B cell (primary cell): ENCODE results near the gene CCDC86. TPM values are rescaled to one million over a fixed set of nuclear protein-coding genes. Genes with fewer than 3 reads are reported as not detected.

Source experiments
- ATAC-seq: fragments of 200-7000 bp; cut with Tn5 transposase; one replicate; pipeline ENCODE4 v1.10.0; 2021; ENCODE audit warnings: low read depth, mild to moderate bottlenecking, moderate number of reproducible peaks, moderate library complexity
- CTCF ChIA-PET: fragments of 350-600 bp; sonication (Branson Sonifier 250); formaldehyde crosslinking; loops from one replicate; lab custom pipeline; 2021; ENCODE audit warnings: antibody characterized with exemption, inconsistent platforms; lab: Charles Lee
- POLR2A ChIA-PET: fragments of 350-600 bp; sonication (Branson Sonifier 250); formaldehyde crosslinking; loops from one replicate; lab custom pipeline; 2021; ENCODE audit warnings: antibody characterized with exemption; lab: Charles Lee
- DNase-seq: peaks from one replicate; pipeline ENCODE4 v3.0.0; 2013
- H2AFZ ChIP-seq: 2 replicates; pipeline ENCODE4 v1.6.1; 2012; ENCODE audit warnings: mild to moderate bottlenecking, low read depth, low read length; ENCODE audit not compliant: insufficient read depth, poor library complexity, severe bottlenecking
- H3K27ac ChIP-seq, 2 donors: 1 replicate in 1 of 2; 2 replicates in 1 of 2; pipeline ENCODE4 v1.5.1; 2012 to 2013; ENCODE audit warnings: low read length in 2 of 2, mild to moderate bottlenecking in 2 of 2, moderate library complexity in 1 of 2
- H3K27me3 ChIP-seq, 4 experiments: fragments of 200-600 bp in 1 of 4; sonication (generic) in 1 of 4; replicated peaks in 1 of 4; 1 replicate in 2 of 4; 2 replicates in 2 of 4; pipeline versions ENCODE4 v1.6.1 to v1.7.0; 2013 to 2016; ENCODE audit warnings: low read length in 3 of 4, mild to moderate bottlenecking in 2 of 4, mixed read lengths in 1 of 4, moderate library complexity in 1 of 4; ENCODE audit not compliant: insufficient read depth in 4 of 4, control insufficient read depth in 3 of 4; ENCODE audit errors: control extremely low read depth in 1 of 4
- H3K36me3 ChIP-seq, 2 experiments: replicated peaks in 1 of 2; 1 replicate in 1 of 2; 2 replicates in 1 of 2; pipeline versions ENCODE4 v1.6.1 to v1.7.1; 2013; ENCODE audit warnings: low read length in 1 of 2; ENCODE audit not compliant: insufficient read depth in 2 of 2, control insufficient read depth in 1 of 2; ENCODE audit errors: control extremely low read depth in 1 of 2, extremely low read depth in 1 of 2
- H3K4me1 ChIP-seq, 2 donors: fragments of 200-600 bp in 1 of 2; sonication (generic) in 1 of 2; 1 replicate in 1 of 2; 2 replicates in 1 of 2; pipeline versions ENCODE4 v1.5.1 to v1.6.1; 2013 to 2017; ENCODE audit warnings: low read length in 2 of 2; ENCODE audit not compliant: control insufficient read depth in 2 of 2, insufficient read depth in 2 of 2
- H3K4me2 ChIP-seq: replicated peaks from 2 replicates; pipeline ENCODE3; 2012; ENCODE audit warnings: mild to moderate bottlenecking, low read depth, low read length; ENCODE audit not compliant: poor library complexity, severe bottlenecking
- H3K4me3 ChIP-seq, 5 experiments: fragments of 200-600 bp in 1 of 5; sonication (generic) in 1 of 5; 1 replicate in 3 of 5; 2 replicates in 2 of 5; pipeline versions ENCODE4 v1.5.1 to v1.7.0; 2011 to 2016; ENCODE audit warnings: low read length in 4 of 5, mild to moderate bottlenecking in 4 of 5, low read depth in 2 of 5, control low read depth in 1 of 5, moderate library complexity in 1 of 5; ENCODE audit not compliant: insufficient read depth in 1 of 5; ENCODE audit errors: control extremely low read depth in 1 of 5, extremely low read depth in 1 of 5
- H3K79me2 ChIP-seq: fragments of 200-600 bp; sonication (generic); one replicate; pipeline ENCODE4 v1.6.0; 2016; ENCODE audit warnings: low read length; ENCODE audit not compliant: control insufficient read depth, insufficient read depth
- H3K9ac ChIP-seq: fragments of 200-600 bp; sonication (generic); 2 replicates; pipeline ENCODE4 v1.6.1; 2017; ENCODE audit warnings: mild to moderate bottlenecking, low read length, moderate library complexity
- H3K9me3 ChIP-seq, 3 donors: one replicate each; pipeline versions ENCODE4 v1.6.1 to v1.7.1; 2013; ENCODE audit warnings: low read length in 2 of 3; ENCODE audit not compliant: control insufficient read depth in 2 of 3, insufficient read depth in 1 of 3; ENCODE audit errors: control extremely low read depth in 1 of 3
- H4K20me1 ChIP-seq: 2 replicates; pipeline ENCODE4 v1.6.0; 2012; ENCODE audit warnings: mild to moderate bottlenecking, low read length; ENCODE audit not compliant: insufficient read depth, control insufficient read depth, poor library complexity, severe bottlenecking
- H3K27ac Mint-ChIP-seq: one replicate; pipeline ENCODE4 v1.8.0; 2021; ENCODE audit warnings: mixed read lengths
- H3K27me3 Mint-ChIP-seq: one replicate; pipeline ENCODE4 v1.8.0; 2021; ENCODE audit warnings: mixed read lengths
- H3K4me1 Mint-ChIP-seq: one replicate; pipeline ENCODE4 v1.8.0; 2021; ENCODE audit warnings: mixed read lengths
- H3K4me3 Mint-ChIP-seq: one replicate; pipeline ENCODE4 v1.8.0; 2021; ENCODE audit warnings: mixed read lengths
- H3K9me3 Mint-ChIP-seq: one replicate; pipeline ENCODE4 v1.8.0; 2022; ENCODE audit warnings: mixed read lengths; ENCODE audit not compliant: insufficient read depth
- CTCF ChIP-seq: fragments of 200-600 bp; IDR thresholded peaks from one replicate; pipeline ENCODE4 v1.8.0; 2022; ENCODE audit warnings: antibody characterized with exemption, mild to moderate bottlenecking
- EZH2 ChIP-seq: IDR thresholded peaks from 2 replicates; pipeline ENCODE4 v1.6.1; 2012; ENCODE audit warnings: borderline replicate concordance, low read depth, mild to moderate bottlenecking, moderate library complexity, low read length; ENCODE audit not compliant: insufficient read depth, poor library complexity, severe bottlenecking
- WGBS: methylation state at CpG from one replicate; pipeline ENCODE4 v1.1.5; 2013; ENCODE audit warnings: missing lambda C conversion rate; ENCODE audit not compliant: insufficient coverage; 5-methylcytosine and 5-hydroxymethylcytosine counted together
- intact Hi-C: fragments of 100-400 bp; cut with micrococcal nuclease; formaldehyde crosslinking; loops from one replicate; pipeline ENCODE4 v1.10.0; 2022
- polyA plus RNA-seq: library from polyadenylated mRNA; depleted of rRNA; stranded (reverse); fragments of >200 nt; gene quantifications from 2 replicates; pipeline ENCODE4 v1.2.3, GENCODE V29; 2012
- total RNA-seq, 2 donors: library from RNA; stranded (reverse); fragments of 120-200 nt in 1 of 2; gene quantifications; 1 replicate in 1 of 2; 2 replicates in 1 of 2; pipeline versions ENCODE4 v1.2.3 to v1.2.4, GENCODE V29; 2013 to 2022

The CCDC86 gene
- total and polyA plus RNA-seq, 2 donors (not counting 1 experiment from before 2014, with no cell fraction given) = 10.5 to 12.4 TPM

DNA sequence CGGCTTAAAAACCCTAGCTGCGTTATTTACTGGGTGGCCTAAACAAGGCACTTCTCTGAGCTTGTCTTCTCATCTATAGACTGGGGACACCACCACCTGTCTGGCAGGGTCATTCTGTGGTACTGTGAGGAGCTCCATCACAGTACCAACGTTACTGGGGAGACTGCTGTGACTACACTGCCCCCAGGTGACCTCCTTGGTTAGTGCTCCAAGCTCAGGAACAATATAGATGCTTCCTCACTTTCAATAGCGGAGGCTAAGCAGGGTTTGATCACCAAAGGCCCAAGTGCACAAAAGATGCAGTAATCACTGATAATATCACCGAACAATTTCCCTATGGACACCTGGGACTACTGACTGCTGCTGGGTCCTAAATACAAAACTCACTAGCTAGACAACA, 45.6 kb downstream of the CCDC86 start:
- H3K9ac ChIP-seq = no peak overlapping the region
- H3K9me3 Mint-ChIP-seq = no peaks in the 10 kb centered on the region
- H3K27me3 ChIP-seq = no peaks in the 10 kb centered on the region
- H3K4me3 Mint-ChIP-seq = no peak overlapping the region
- ChIA-PET CTCF (interaction anchor here (1.0 to 1.8 kb wide), 9 partner anchors 11 to 623 kb away, joined by 3 to 30 read pairs (median 4); partner anchors contain the start of gene PTGDR2), POLR2A (no interaction called here)
- H3K79me2 ChIP-seq = no peaks in the 10 kb centered on the region
- H3K4me3 ChIP-seq = no peak overlapping the region
- H3K9me3 ChIP-seq = no peaks in the 10 kb centered on the region
- H3K27ac Mint-ChIP-seq = no peak overlapping the region
- WGBS = 60% methylated on average over 5 of the region's 5 CpGs
- no peaks in the 10 kb centered on the region for H4K20me1 ChIP-seq
- no peaks in the 10 kb centered on the region for H3K4me1 ChIP-seq
- peaks cover 0 to 24% of the 10 kb centered on the region in 2 experiments for H3K36me3 ChIP-seq
- peak; percentile 30 for DNase-seq
- TF ChIP-seq CTCF (no peak), EZH2 (no peak)
- H3K4me1 Mint-ChIP-seq = no peaks in the 10 kb centered on the region
- no peak for ATAC-seq
- intact Hi-C loops = loop anchor here (1.0 kb wide), 1 partner anchor 56 kb away; no protein-coding TSS in a partner anchor
- no peak overlapping the region for H2AFZ ChIP-seq
- no peaks in the 10 kb centered on the region for H3K27me3 Mint-ChIP-seq
- H3K4me2 ChIP-seq = no peak overlapping the region
- H3K27ac ChIP-seq = no peak overlapping the region

DNA sequence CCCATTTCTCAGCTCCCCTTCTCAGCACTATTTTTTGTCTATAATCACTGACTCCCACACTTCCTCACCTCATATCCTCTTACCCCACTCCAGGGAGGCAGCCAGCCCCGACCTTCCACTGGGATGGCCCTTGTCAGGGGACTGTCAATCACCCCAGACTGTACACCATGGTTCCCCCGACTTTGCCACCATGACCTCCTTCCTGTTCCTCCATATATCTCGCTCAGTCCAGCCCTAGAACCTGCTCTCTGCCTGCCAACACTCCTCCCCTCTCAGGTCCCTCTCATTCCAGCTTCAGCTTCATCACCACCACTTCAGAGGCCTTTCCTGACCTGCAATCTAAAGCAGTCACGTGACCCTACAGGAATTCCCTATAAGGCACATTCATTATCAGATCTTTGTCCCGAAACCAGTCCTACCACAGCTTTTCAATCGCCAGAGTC, 48.0 kb downstream of the CCDC86 start:
- Histone ChIP-seq H3K79me2 (no peaks in the 10 kb centered on the region), H3K4me1 (no peaks in the 10 kb centered on the region), H3K4me3 (no peak overlapping the region), H3K27ac (no peak overlapping the region), H2AFZ (no peak overlapping the region), H3K9me3 (no peaks in the 10 kb centered on the region), H4K20me1 (no peaks in the 10 kb centered on the region), H3K9ac (no peak overlapping the region), H3K4me2 (no peak overlapping the region), H3K36me3 (peaks cover 0 to 39% of the 10 kb centered on the region in 2 experiments), H3K27me3 (no peaks in the 10 kb centered on the region)
- ChIA-PET CTCF (interaction anchor here (1.2 to 1.5 kb wide), 3 partner anchors 9 to 18 kb away, joined by 3 to 5 read pairs (median 3); no protein-coding TSS in a partner anchor), POLR2A (no interaction called here)
- Mint-ChIP-seq H3K27me3 (no peaks in the 10 kb centered on the region), H3K4me3 (no peak overlapping the region), H3K9me3 (no peaks in the 10 kb centered on the region), H3K27ac (no peak overlapping the region), H3K4me1 (no peaks in the 10 kb centered on the region)
- TF ChIP-seq EZH2 = no peak
- DNase-seq (no peak), ATAC-seq (no peak)
- WGBS = 50% methylated on average over 6 of the region's 6 CpGs
- intact Hi-C loops = no loop called here
